ENCODE results near the gene MACO1.

GRCh38 chr1:25447547-25447946 is 16.9 kb downstream of the MACO1 start:
- TF ChIP-seq CUX1 (IDR thresholded peaks at IDR 0.05; ENCODE audit: insufficient replicate concordance, low read depth, low read length) (no peak), CEBPZ (IDR thresholded peaks at IDR 0.05; ENCODE audit: low read depth, low read length) (no peak), RAD51 (IDR thresholded peaks at IDR 0.05) (peak; percentile 73), SMAD1 (IDR thresholded peaks at IDR 0.05; ENCODE audit: low read depth, partially characterized antibody) (no peak), NR2C1 (IDR thresholded peaks at IDR 0.05) (no peak), POLR2AphosphoS5 (IDR thresholded peaks at IDR 0.05; ENCODE audit: low read length) (no peak), REST (IDR thresholded peaks at IDR 0.05; ENCODE audit: low read depth, low read length) (no peak), CTCF (IDR thresholded peaks at IDR 0.05 in 2 of 3, conservative IDR thresholded peaks at IDR 0.05 in 1 of 3; ENCODE audit: control insufficient read depth in 2 of 3, extremely low read depth in 1 of 3, insufficient read depth in 1 of 3, low read depth in 3 of 3, low read length in 3 of 3) (no peak), ZNF217 (IDR thresholded peaks at IDR 0.05) (peak; percentile 75), PBX3 (IDR thresholded peaks at IDR 0.05; ENCODE audit: insufficient replicate concordance, low read depth, low read length) (peak; percentile 68), CBFB (IDR thresholded peaks at IDR 0.05; ENCODE audit: low read depth) (peak; percentile 85)
